HEK293 (cell line): ENCODE results near the gene MTMR11.
A peak's percentile ranks its signal among the peaks of the same experiment; 100 is the strongest.

Experiments
- CTCF ChIA-PET: fragments of 350-600 bp; formaldehyde crosslinking; extraction: SDS; loops from one replicate; lab custom pipeline; 2021; ENCODE audit warnings: antibody characterized with exemption; lab: Yijun Ruan, JAX
- POLR2A ChIA-PET: fragments of 300-600 bp; formaldehyde crosslinking; extraction: SDS; loops from one replicate; lab custom pipeline; 2020; ENCODE audit warnings: antibody characterized with exemption, inconsistent platforms; lab: Yijun Ruan, JAX
- H3K27ac ChIP-seq: fragments of 200-500 bp; sonication (Bioruptor generic); 2 replicates; pipeline ENCODE4 v1.5.1; 2014; ENCODE audit warnings: low read depth, low read length, control low read depth, inconsistent platforms; ENCODE audit errors: extremely low read depth
- H3K36me3 ChIP-seq, 2 experiments: fragments of 200-500 bp in 1 of 2; sonication (Bioruptor generic) in 1 of 2; 1 replicate in 1 of 2; 2 replicates in 1 of 2; pipeline ENCODE4 v1.5.1; 2014 to 2017; ENCODE audit warnings: inconsistent platforms in 2 of 2, low read length in 2 of 2; ENCODE audit not compliant: control insufficient read depth in 2 of 2, insufficient read depth in 1 of 2
- H3K4me1 ChIP-seq: fragments of 200-500 bp; sonication (Bioruptor generic); 2 replicates; pipeline ENCODE4 v1.5.1; 2014; ENCODE audit warnings: mild to moderate bottlenecking, low read length, inconsistent platforms; ENCODE audit not compliant: control insufficient read depth, insufficient read depth
- H3K4me3 ChIP-seq: 2 replicates; pipeline ENCODE4 v1.5.1; 2011; ENCODE audit warnings: low read depth, mild to moderate bottlenecking, control low read depth, low read length, moderate library complexity
- H3K9me3 ChIP-seq: fragments of 200-500 bp; sonication (Bioruptor generic); 2 replicates; pipeline ENCODE4 v1.5.1; 2014; ENCODE audit warnings: low read depth, low read length, inconsistent platforms; ENCODE audit not compliant: control insufficient read depth, insufficient read depth
- GFI1B ChIP-seq: fragments of 450-650 bp; formaldehyde crosslinking; IDR thresholded peaks from 2 replicates; pipeline ENCODE4 v1.5.1; 2016; ENCODE audit warnings: missing biosample characterization, missing genetic modification characterization
- GLIS2 ChIP-seq: fragments of 450-650 bp; formaldehyde crosslinking; IDR thresholded peaks from 2 replicates; pipeline ENCODE4 v1.5.1; 2016; ENCODE audit warnings: missing biosample characterization, missing genetic modification characterization
- KLF1 ChIP-seq: fragments of 450-650 bp; formaldehyde crosslinking; IDR thresholded peaks from 2 replicates; pipeline ENCODE4 v1.5.1; 2016; ENCODE audit warnings: missing biosample characterization, missing genetic modification characterization
- OVOL3 ChIP-seq: fragments of 450-650 bp; formaldehyde crosslinking; IDR thresholded peaks from 2 replicates; pipeline ENCODE4 v1.5.1; 2016; ENCODE audit warnings: missing biosample characterization, missing genetic modification characterization
- TCF7L2 ChIP-seq: IDR thresholded peaks from 2 replicates; pipeline ENCODE4 v1.6.1; 2011; ENCODE audit warnings: low read depth, mild to moderate bottlenecking, inconsistent platforms, low read length, moderate library complexity, borderline replicate concordance
- YY2 ChIP-seq: fragments of 450-650 bp; formaldehyde crosslinking; IDR thresholded peaks from 2 replicates; pipeline ENCODE4 v1.5.1; 2016; ENCODE audit warnings: missing biosample characterization, missing genetic modification characterization
- ZBTB17 ChIP-seq: fragments of 450-650 bp; formaldehyde crosslinking; IDR thresholded peaks from 2 replicates; pipeline ENCODE4 v1.5.1; 2016; ENCODE audit warnings: missing biosample characterization, missing genetic modification characterization
- ZNF202 ChIP-seq: fragments of 450-650 bp; formaldehyde crosslinking; IDR thresholded peaks from 2 replicates; pipeline ENCODE4 v1.5.1; 2016; ENCODE audit warnings: missing biosample characterization, missing genetic modification characterization, borderline replicate concordance
- ZNF24 ChIP-seq: fragments of 450-650 bp; formaldehyde crosslinking; IDR thresholded peaks from 2 replicates; pipeline ENCODE4 v1.5.1; 2016; ENCODE audit warnings: missing biosample characterization, missing genetic modification characterization
- ZNF362 ChIP-seq: fragments of 450-650 bp; formaldehyde crosslinking; IDR thresholded peaks from 2 replicates; pipeline ENCODE4 v1.5.1; 2016; ENCODE audit warnings: missing biosample characterization, missing genetic modification characterization
- ZNF366 ChIP-seq: fragments of 450-650 bp; formaldehyde crosslinking; conservative IDR thresholded peaks from 2 replicates; pipeline ENCODE4 v1.5.1; 2016; ENCODE audit warnings: missing biosample characterization, missing genetic modification characterization
- ZNF433 ChIP-seq: fragments of 450-650 bp; formaldehyde crosslinking; IDR thresholded peaks from 2 replicates; pipeline ENCODE4 v1.5.1; 2016; ENCODE audit warnings: missing biosample characterization, missing genetic modification characterization, low read depth
- ZNF473 ChIP-seq: fragments of 450-650 bp; formaldehyde crosslinking; IDR thresholded peaks from 2 replicates; pipeline ENCODE4 v1.5.1; 2017; ENCODE audit warnings: missing biosample characterization, missing genetic modification characterization
- ZNF48 ChIP-seq: fragments of 450-650 bp; formaldehyde crosslinking; IDR thresholded peaks from 2 replicates; pipeline ENCODE4 v1.5.1; 2016; ENCODE audit warnings: missing biosample characterization, missing genetic modification characterization
- ZNF488 ChIP-seq: fragments of 450-650 bp; formaldehyde crosslinking; IDR thresholded peaks from 2 replicates; pipeline ENCODE4 v1.5.1; 2016; ENCODE audit warnings: missing biosample characterization, missing genetic modification characterization
- ZNF501 ChIP-seq: fragments of 450-650 bp; formaldehyde crosslinking; IDR thresholded peaks from 2 replicates; pipeline ENCODE4 v1.5.1; 2016; ENCODE audit warnings: missing biosample characterization, missing genetic modification characterization
- ZNF518A ChIP-seq: fragments of 450-650 bp; formaldehyde crosslinking; conservative IDR thresholded peaks from 2 replicates; pipeline ENCODE4 v1.5.1; 2016; ENCODE audit warnings: low read depth, missing biosample characterization, missing genetic modification characterization
- ZNF555 ChIP-seq: fragments of 450-650 bp; formaldehyde crosslinking; conservative IDR thresholded peaks from 2 replicates; pipeline ENCODE4 v1.5.1; 2017; ENCODE audit warnings: missing biosample characterization, mild to moderate bottlenecking, missing genetic modification characterization, inconsistent platforms
- ZNF623 ChIP-seq: fragments of 450-650 bp; formaldehyde crosslinking; IDR thresholded peaks from 2 replicates; pipeline ENCODE4 v1.5.1; 2016; ENCODE audit warnings: missing biosample characterization, missing genetic modification characterization
- ZNF776 ChIP-seq: fragments of 450-650 bp; formaldehyde crosslinking; IDR thresholded peaks from 2 replicates; pipeline ENCODE4 v1.5.0; 2017; ENCODE audit warnings: missing biosample characterization, missing genetic modification characterization, borderline replicate concordance
- ZNF777 ChIP-seq: fragments of 450-650 bp; formaldehyde crosslinking; IDR thresholded peaks from 2 replicates; pipeline ENCODE4 v1.5.1; 2017; ENCODE audit warnings: missing biosample characterization, missing genetic modification characterization, borderline replicate concordance
- TF ChIP-seq, protein P1 (sequence below): fragments of 450-650 bp; formaldehyde crosslinking; IDR thresholded peaks from 2 replicates; pipeline ENCODE4 v1.5.1; 2016; ENCODE audit warnings: missing biosample characterization, missing genetic modification characterization, low read depth

MTMR11 gene

GRCh38 chr1:149917571-149918144 is 19.0 kb downstream of the MTMR11 start, which contains the start of gene SV2A (continued):
- peak; percentile 66 for TF ChIP-seq ZNF501
- no peak for TF ChIP-seq ZNF473
- no peak for TF ChIP-seq ZNF776 (tag by site-specific recombination)
- 0 out of 2 replicates have a peak, but pooled peaks have one; percentile 21 for TF ChIP-seq ZNF518A (tag by site-specific recombination)
- no peak for TF ChIP-seq YY2 (tag by site-specific recombination)
- no peak for TF ChIP-seq ZNF48 (tag by site-specific recombination)
- TF ChIP-seq ZNF623 (tag by site-specific recombination): no peak
- peak; percentile 86 for TF ChIP-seq ZNF366 (tag by site-specific recombination)
- TF ChIP-seq OVOL3: no peak
- TF ChIP-seq ZBTB17 (tag by site-specific recombination): peak; percentile 42

- H3K27ac ChIP-seq: no peak overlapping the region
- 0 out of 2 replicates have a peak, but pooled peaks cover 3% of the 10 kb centered on the region for H3K4me1 ChIP-seq
- POLR2A ChIA-PET: interaction anchor here (1.6 to 1.9 kb wide), 2 partner anchors 11 to 30 kb away, joined by 4 to 12 read pairs; a partner anchor contains a TSS
- H3K9me3 ChIP-seq: no peaks in the 10 kb centered on the region
- peaks cover 0 to 29% of the 10 kb centered on the region in 2 experiments; a peak in 2 of 3 replicates for H3K36me3 ChIP-seq
- TF ChIP-seq ZNF24 (tag by site-specific recombination) (no peak), GLIS2 (tag by site-specific recombination) (no peak), ZNF555 (tag by site-specific recombination) (no peak), ZNF488 (tag by site-specific recombination) (no peak), ZNF777 (tag by site-specific recombination) (no peak), ZNF202 (no peak), ZNF433 (tag by site-specific recombination) (no peak), GFI1B (no peak), TCF7L2 (no peak), KLF1 (tag by site-specific recombination) (no peak), ZNF362 (tag by site-specific recombination) (no peak)
- TF ChIP-seq, protein P1, sequence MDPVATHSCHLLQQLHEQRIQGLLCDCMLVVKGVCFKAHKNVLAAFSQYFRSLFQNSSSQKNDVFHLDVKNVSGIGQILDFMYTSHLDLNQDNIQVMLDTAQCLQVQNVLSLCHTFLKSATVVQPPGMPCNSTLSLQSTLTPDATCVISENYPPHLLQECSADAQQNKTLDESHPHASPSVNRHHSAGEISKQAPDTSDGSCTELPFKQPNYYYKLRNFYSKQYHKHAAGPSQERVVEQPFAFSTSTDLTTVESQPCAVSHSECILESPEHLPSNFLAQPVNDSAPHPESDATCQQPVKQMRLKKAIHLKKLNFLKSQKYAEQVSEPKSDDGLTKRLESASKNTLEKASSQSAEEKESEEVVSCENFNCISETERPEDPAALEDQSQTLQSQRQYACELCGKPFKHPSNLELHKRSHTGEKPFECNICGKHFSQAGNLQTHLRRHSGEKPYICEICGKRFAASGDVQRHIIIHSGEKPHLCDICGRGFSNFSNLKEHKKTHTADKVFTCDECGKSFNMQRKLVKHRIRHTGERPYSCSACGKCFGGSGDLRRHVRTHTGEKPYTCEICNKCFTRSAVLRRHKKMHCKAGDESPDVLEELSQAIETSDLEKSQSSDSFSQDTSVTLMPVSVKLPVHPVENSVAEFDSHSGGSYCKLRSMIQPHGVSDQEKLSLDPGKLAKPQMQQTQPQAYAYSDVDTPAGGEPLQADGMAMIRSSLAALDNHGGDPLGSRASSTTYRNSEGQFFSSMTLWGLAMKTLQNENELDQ (tag by site-specific recombination): no peak
- CTCF ChIA-PET: no interaction called here
- peak overlapping the region; percentile 84 for H3K4me3 ChIP-seq
Measured at GRCh38 chr1:149916898-149917252, 19.8 kb downstream of the MTMR11 start.
